ENCODE measurements around the gene HMGA1. TPM values are rescaled to one million over a fixed set of nuclear protein-coding genes. Genes with fewer than 3 reads are reported as not detected.

Gene HMGA1
- total RNA-seq, 1 experiment from 2014 or later = 337 TPM

DNA sequence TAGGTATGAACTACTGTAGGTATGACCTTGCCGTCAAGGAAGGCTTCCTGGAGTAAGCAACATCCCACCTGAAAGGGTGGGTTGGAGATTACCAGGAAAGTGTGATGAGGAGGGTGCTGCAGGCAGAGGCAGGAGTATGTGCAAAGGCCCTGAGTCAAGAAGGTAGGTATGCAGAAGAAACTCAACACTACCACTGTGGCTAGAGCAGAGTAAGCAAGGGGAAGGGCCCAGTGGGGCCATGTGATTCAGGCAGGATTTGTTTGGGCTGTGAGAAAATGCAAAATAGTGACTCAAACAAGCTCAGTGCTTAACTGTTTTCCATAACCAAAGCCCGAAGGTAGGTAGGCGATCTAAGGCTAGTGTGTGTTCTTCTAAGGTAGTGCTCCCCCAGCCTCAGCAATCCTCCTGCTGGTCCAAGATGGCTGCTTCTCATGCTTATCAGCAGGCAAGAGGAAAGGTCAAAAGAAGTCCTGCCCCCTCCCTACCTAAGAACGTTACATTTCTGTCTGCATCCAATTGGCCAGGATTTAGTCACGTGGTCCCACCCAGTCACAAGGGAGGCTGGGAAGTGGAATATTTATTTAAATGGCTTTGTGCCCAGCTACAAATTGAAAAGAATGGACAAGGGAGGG, 36.2 kb upstream of the HMGA1 start:
- no peaks in the 10 kb centered on the region for H4K20me1 ChIP-seq (ENCODE audit: insufficient read depth, low read depth, low read length)
- H3K79me2 ChIP-seq (ENCODE audit: low read length) = no peaks in the 10 kb centered on the region
- no peaks in the 10 kb centered on the region for H3K36me3 ChIP-seq (ENCODE audit: insufficient read depth, low read length)
- no peak overlapping the region for H3K9ac ChIP-seq (ENCODE audit: low read length)
- H3K4me2 ChIP-seq (ENCODE audit: low read depth, low read length, poor library complexity, severe bottlenecking) = no peak overlapping the region
- peaks cover 13% of the 10 kb centered on the region for H3K4me1 ChIP-seq (ENCODE audit: low read length)
- H3K9me3 ChIP-seq (ENCODE audit: low read length) = no peaks in the 10 kb centered on the region
- H2AFZ ChIP-seq (ENCODE audit: low read length) = peak overlapping the region; percentile 73
- no peaks in the 10 kb centered on the region for H3K9me2 ChIP-seq (replicated peaks; ENCODE audit: insufficient read depth, low read length)
- H3K4me3 ChIP-seq (ENCODE audit: low read length) = no peak overlapping the region
- peak; percentile 69 for DNase-seq
- no peaks in the 10 kb centered on the region for H3K27me3 ChIP-seq (ENCODE audit: low read length)
- no peak overlapping the region for H3K27ac ChIP-seq (ENCODE audit: low read length)

DNA sequence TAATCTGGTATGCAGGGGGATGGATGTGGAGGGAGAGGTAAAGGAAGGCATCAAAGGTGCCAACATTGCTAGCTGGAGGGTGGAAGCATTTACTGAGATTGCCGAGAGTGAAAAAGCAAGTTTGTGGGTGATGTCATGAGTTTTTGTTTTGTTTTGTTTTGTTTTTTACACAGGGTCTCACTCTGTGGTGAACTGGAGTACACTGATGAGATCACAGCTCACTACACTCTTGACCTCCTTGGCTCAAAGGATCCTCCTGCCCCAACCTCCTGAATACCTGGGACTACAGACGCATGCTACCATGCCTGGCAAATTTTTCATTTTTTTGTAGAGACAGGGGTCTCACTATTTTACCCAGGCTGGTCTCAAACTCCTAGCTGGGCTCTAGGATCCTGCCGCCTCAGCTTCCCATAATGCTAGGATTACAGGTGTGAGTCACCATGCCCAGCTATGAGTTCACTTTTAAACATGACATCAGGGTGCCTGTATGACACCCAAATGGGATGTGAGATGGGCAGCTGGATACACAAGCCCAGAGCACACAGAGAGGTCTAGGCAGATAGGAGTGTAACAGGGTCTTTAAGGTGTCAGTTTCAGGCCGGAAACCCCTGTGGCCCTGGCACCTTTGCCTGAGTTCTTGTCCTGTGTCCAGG, 35.1 kb upstream of the HMGA1 start:
- H3K27ac ChIP-seq (ENCODE audit: low read length) = no peak overlapping the region
- no peaks in the 10 kb centered on the region for H3K9me3 ChIP-seq (ENCODE audit: low read length)
- H3K4me3 ChIP-seq (ENCODE audit: low read length) = no peak overlapping the region
- H3K36me3 ChIP-seq (ENCODE audit: insufficient read depth, low read length) = no peaks in the 10 kb centered on the region
- no peak for DNase-seq
- no peaks in the 10 kb centered on the region for H3K79me2 ChIP-seq (ENCODE audit: low read length)
- no peak overlapping the region for H2AFZ ChIP-seq (ENCODE audit: low read length)
- H3K27me3 ChIP-seq (ENCODE audit: low read length) = no peaks in the 10 kb centered on the region
- no peaks in the 10 kb centered on the region for H3K9me2 ChIP-seq (replicated peaks; ENCODE audit: insufficient read depth, low read length)
- H3K4me1 ChIP-seq (ENCODE audit: low read length) = peaks cover 9% of the 10 kb centered on the region
- no peak overlapping the region for H3K4me2 ChIP-seq (ENCODE audit: low read depth, low read length, poor library complexity, severe bottlenecking)
- no peaks in the 10 kb centered on the region for H4K20me1 ChIP-seq (ENCODE audit: insufficient read depth, low read depth, low read length)
- no peak overlapping the region for H3K9ac ChIP-seq (ENCODE audit: low read length)

DNA sequence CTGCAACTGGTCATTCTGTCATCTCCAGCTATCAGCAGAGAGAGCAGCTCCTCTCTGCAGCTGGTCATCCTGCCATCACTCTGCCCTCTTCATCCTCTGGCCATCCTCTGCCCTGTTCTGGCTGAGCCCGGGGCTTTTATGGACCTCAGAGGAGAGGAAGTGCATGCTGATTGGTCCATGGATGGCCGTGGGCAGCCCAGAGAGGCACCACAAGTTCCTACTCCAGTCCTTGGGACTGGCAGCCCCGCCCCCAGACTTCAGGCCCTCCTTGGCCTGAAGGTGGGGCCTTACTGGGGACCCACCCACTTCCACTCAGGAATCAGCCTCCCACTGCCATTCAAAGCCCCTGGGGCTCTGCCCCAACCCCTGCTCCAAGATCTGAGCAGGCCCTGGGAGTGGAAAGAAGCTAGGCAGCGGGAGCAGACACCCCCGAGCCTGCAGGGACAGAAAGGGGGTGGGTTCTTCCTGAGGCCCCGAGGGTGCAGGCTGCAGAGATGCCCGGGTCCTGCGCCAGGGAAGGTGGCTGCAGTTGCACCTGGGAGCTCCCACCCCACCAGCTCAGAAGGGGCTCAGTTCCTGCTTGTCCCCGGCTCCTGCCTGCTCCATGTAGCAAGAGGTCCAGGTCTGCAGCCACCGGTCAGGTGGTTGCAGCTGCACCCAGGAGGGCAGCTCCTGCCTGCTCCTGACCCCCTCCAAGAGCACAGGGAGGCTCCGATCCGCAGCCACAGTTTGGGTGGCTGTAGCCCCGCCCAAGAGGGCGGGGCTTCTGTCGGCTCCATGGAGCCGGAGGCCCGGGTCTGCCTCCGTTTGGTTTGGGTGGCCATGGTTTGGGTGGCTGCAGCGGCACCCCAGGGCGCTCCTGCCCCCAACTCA, 34.1 kb upstream of the HMGA1 start:
- peaks cover 7% of the 10 kb centered on the region for H3K4me1 ChIP-seq (ENCODE audit: low read length)
- no peaks in the 10 kb centered on the region for H3K79me2 ChIP-seq (ENCODE audit: low read length)
- no peak overlapping the region for H3K4me3 ChIP-seq (ENCODE audit: low read length)
- no peak overlapping the region for H3K9ac ChIP-seq (ENCODE audit: low read length)
- H3K9me2 ChIP-seq (replicated peaks; ENCODE audit: insufficient read depth, low read length) = no peaks in the 10 kb centered on the region
- no peak for DNase-seq
- no peak overlapping the region for H2AFZ ChIP-seq (ENCODE audit: low read length)
- H3K9me3 ChIP-seq (ENCODE audit: low read length) = no peaks in the 10 kb centered on the region
- no peak overlapping the region for H3K4me2 ChIP-seq (ENCODE audit: low read depth, low read length, poor library complexity, severe bottlenecking)
- no peaks in the 10 kb centered on the region for H3K27me3 ChIP-seq (ENCODE audit: low read length)
- H4K20me1 ChIP-seq (ENCODE audit: insufficient read depth, low read depth, low read length) = no peaks in the 10 kb centered on the region
- H3K27ac ChIP-seq (ENCODE audit: low read length) = no peak overlapping the region
- H3K36me3 ChIP-seq (ENCODE audit: insufficient read depth, low read length) = no peaks in the 10 kb centered on the region

DNA sequence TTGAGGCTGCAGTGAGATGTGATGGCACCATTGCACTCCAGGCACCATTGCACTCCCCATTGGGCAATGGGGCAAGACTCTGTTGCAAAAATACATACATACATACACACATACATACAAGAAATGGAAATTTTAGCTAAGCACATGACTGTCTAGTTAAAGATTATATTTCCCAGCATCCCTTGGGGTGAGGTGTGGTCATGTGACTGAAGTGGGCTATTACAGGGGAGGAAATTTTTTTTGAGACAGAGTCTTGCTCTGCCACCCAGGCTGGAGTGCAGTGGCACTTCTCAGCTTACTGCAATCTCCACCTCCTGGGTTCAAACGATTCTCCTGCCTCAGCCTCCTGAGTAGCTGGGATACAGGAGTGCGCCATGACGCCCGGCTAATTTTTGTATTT, 32.0 kb upstream of the HMGA1 start:
- H3K36me3 ChIP-seq (ENCODE audit: insufficient read depth, low read length) = no peaks in the 10 kb centered on the region
- no peaks in the 10 kb centered on the region for H3K27me3 ChIP-seq (ENCODE audit: low read length)
- H3K4me3 ChIP-seq (ENCODE audit: low read length) = no peak overlapping the region
- H3K27ac ChIP-seq (ENCODE audit: low read length) = no peak overlapping the region
- DNase-seq = no peak
- no peak overlapping the region for H2AFZ ChIP-seq (ENCODE audit: low read length)
- H3K9ac ChIP-seq (ENCODE audit: low read length) = no peak overlapping the region
- no peaks in the 10 kb centered on the region for H3K9me3 ChIP-seq (ENCODE audit: low read length)
- H3K4me1 ChIP-seq (ENCODE audit: low read length) = peaks cover 7% of the 10 kb centered on the region
- no peak overlapping the region for H3K4me2 ChIP-seq (ENCODE audit: low read depth, low read length, poor library complexity, severe bottlenecking)
- no peaks in the 10 kb centered on the region for H3K79me2 ChIP-seq (ENCODE audit: low read length)
- H3K9me2 ChIP-seq (replicated peaks; ENCODE audit: insufficient read depth, low read length) = no peaks in the 10 kb centered on the region
- no peaks in the 10 kb centered on the region for H4K20me1 ChIP-seq (ENCODE audit: insufficient read depth, low read depth, low read length)

DNA sequence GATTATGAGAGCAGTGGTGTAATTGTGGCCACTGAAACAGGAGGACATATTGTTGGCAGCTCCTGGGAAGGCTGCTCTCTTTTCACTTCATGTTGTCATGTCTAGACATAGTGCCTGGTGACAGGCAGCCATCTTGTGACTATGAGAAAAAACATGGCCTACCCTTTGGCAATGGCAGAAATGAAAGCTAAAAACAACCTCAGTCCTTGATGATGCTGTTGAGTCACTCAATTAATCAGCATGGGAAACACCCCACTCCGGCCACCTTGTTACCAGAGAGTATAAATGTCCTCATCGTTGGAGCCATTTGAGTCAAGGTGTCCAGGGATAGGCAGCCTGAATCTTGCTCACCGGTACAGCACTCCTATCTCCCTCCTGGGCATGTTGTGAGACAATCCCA, 31.2 kb upstream of the HMGA1 start:
- Histone ChIP-seq H3K4me3 (ENCODE audit: low read length) (no peak overlapping the region), H3K27me3 (ENCODE audit: low read length) (no peaks in the 10 kb centered on the region), H3K9me2 (replicated peaks; ENCODE audit: insufficient read depth, low read length) (no peaks in the 10 kb centered on the region), H3K9me3 (ENCODE audit: low read length) (no peaks in the 10 kb centered on the region), H3K79me2 (ENCODE audit: low read length) (no peaks in the 10 kb centered on the region), H4K20me1 (ENCODE audit: insufficient read depth, low read depth, low read length) (no peaks in the 10 kb centered on the region), H3K27ac (ENCODE audit: low read length) (no peak overlapping the region), H3K9ac (ENCODE audit: low read length) (no peak overlapping the region), H2AFZ (ENCODE audit: low read length) (no peak overlapping the region), H3K36me3 (ENCODE audit: insufficient read depth, low read length) (no peaks in the 10 kb centered on the region), H3K4me2 (ENCODE audit: low read depth, low read length, poor library complexity, severe bottlenecking) (no peak overlapping the region), H3K4me1 (ENCODE audit: low read length) (peaks cover 3% of the 10 kb centered on the region)
- no peak for DNase-seq

DNA sequence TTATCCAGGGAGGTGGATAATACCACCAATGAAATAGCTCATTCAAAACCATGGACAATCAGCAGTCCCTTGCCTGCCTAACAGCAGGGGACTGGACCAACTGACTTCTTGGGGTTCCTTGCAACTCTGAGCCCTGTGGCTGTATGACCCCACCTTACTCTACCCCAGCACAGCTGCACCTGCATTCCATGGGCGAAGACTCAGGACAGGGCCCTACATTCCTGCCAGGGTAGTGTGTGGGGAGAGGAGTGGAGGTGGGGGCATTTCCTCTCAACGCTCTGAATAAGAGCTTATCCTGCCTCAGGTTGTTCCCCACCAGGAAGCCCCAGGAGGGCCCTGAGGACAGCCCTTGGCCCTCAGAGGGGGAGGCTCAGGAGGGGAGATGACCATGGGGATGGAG, 30.8 kb upstream of the HMGA1 start:
- Histone ChIP-seq H3K27me3 (ENCODE audit: low read length) (no peaks in the 10 kb centered on the region), H3K4me3 (ENCODE audit: low read length) (no peak overlapping the region), H3K27ac (ENCODE audit: low read length) (no peak overlapping the region), H3K9me3 (ENCODE audit: low read length) (no peaks in the 10 kb centered on the region), H3K4me2 (ENCODE audit: low read depth, low read length, poor library complexity, severe bottlenecking) (no peak overlapping the region), H2AFZ (ENCODE audit: low read length) (no peak overlapping the region), H3K4me1 (ENCODE audit: low read length) (no peaks in the 10 kb centered on the region), H3K9ac (ENCODE audit: low read length) (no peak overlapping the region), H3K9me2 (replicated peaks; ENCODE audit: insufficient read depth, low read length) (no peaks in the 10 kb centered on the region), H4K20me1 (ENCODE audit: insufficient read depth, low read depth, low read length) (no peaks in the 10 kb centered on the region), H3K79me2 (ENCODE audit: low read length) (no peaks in the 10 kb centered on the region), H3K36me3 (ENCODE audit: insufficient read depth, low read length) (no peaks in the 10 kb centered on the region)
- no peak for DNase-seq

DNA sequence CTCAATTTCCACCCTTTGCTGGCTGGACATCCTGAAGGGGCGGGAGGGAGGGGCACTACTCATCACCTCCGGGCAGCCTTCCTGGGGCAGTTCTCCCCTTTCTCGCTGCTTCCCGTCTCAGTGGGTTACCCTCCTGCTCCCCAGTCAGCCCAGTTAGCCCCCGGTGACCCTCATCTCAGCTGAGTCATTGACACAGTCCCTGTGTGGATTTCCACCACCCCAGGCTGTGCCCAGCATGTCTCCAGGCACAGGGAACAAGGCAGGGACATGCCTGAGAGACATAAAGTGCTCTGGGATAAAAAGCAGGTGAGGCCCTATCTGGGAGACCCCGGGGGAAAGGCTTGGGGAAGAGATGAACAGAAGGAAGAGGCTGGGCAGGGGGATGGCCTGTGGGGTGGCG, 29.9 kb upstream of the HMGA1 start:
- Histone ChIP-seq H3K27me3 (ENCODE audit: low read length) (no peaks in the 10 kb centered on the region), H3K36me3 (ENCODE audit: insufficient read depth, low read length) (no peaks in the 10 kb centered on the region), H3K4me3 (ENCODE audit: low read length) (no peak overlapping the region), H3K9ac (ENCODE audit: low read length) (no peak overlapping the region), H3K9me2 (replicated peaks; ENCODE audit: insufficient read depth, low read length) (no peaks in the 10 kb centered on the region), H3K4me2 (ENCODE audit: low read depth, low read length, poor library complexity, severe bottlenecking) (no peak overlapping the region), H3K4me1 (ENCODE audit: low read length) (no peaks in the 10 kb centered on the region), H4K20me1 (ENCODE audit: insufficient read depth, low read depth, low read length) (no peaks in the 10 kb centered on the region), H2AFZ (ENCODE audit: low read length) (no peak overlapping the region), H3K9me3 (ENCODE audit: low read length) (no peaks in the 10 kb centered on the region), H3K27ac (ENCODE audit: low read length) (no peak overlapping the region), H3K79me2 (ENCODE audit: low read length) (no peaks in the 10 kb centered on the region)
- no peak for DNase-seq

DNA sequence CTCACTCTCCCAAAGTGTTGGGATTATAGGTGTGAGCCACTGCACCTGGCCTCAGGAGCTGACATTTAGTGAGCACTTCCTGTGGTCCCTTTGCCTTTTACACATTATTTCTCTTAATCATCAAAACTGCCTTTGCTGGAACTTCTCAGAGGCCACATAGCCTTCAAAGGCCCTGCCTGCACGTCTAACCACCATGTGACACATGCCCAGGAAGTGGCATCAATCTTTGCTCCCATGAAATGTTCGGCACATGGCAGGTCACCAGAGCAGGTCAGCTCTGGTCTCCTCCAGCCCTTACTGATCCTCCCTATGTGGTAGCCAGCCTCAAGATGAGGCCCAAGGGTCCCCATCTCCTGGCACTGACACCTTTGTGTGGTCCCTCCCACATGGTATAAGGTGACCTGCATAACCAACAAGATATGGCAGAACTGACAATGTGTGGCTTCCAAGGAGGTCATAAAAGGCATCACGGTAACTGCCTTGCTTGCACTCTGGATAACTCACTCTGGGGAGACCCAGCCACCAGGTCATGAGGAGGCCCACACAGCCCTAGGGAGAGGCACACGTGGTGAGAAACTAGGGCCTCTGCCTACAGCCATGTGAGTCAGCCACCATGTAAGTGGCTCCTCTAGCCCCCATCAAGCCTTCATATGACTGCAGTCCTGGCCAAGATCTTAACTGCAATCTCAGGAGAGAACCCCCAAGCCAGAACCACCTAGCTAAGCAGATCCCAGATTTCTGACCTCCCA, 28.8 kb upstream of the HMGA1 start:
- H2AFZ ChIP-seq (ENCODE audit: low read length) = no peak overlapping the region
- no peaks in the 10 kb centered on the region for H3K9me2 ChIP-seq (replicated peaks; ENCODE audit: insufficient read depth, low read length)
- no peak overlapping the region for H3K27ac ChIP-seq (ENCODE audit: low read length)
- no peak overlapping the region for H3K9ac ChIP-seq (ENCODE audit: low read length)
- no peak for DNase-seq
- no peaks in the 10 kb centered on the region for H3K79me2 ChIP-seq (ENCODE audit: low read length)
- H3K4me1 ChIP-seq (ENCODE audit: low read length) = no peaks in the 10 kb centered on the region
- no peaks in the 10 kb centered on the region for H3K36me3 ChIP-seq (ENCODE audit: insufficient read depth, low read length)
- H3K4me3 ChIP-seq (ENCODE audit: low read length) = no peak overlapping the region
- H4K20me1 ChIP-seq (ENCODE audit: insufficient read depth, low read depth, low read length) = no peaks in the 10 kb centered on the region
- H3K9me3 ChIP-seq (ENCODE audit: low read length) = no peaks in the 10 kb centered on the region
- H3K4me2 ChIP-seq (ENCODE audit: low read depth, low read length, poor library complexity, severe bottlenecking) = no peak overlapping the region
- no peaks in the 10 kb centered on the region for H3K27me3 ChIP-seq (ENCODE audit: low read length)

Measured in Karpas-422 (cell line).